Measurements from ENCODE around the gene BMP2K.

The BMP2K gene

DNA sequence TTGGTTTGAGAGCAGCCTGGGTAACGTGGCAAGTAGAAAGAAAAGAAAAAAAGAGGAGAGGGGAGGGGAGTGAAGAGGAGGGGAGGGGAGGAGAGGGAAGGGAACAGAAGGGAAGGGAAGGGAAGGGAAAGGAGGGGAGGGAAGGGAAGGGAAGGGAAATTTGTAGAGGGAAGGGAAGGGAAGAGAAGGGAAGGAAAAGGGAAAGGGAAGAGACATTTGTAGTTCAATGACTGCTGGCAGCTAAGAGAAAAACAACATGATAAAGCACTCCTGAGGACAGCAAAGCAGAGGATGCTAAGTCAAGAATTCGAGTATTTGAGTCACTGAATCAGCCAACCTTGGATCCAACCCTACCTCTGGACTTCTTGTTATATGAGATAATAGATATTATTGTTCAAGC, 38.2 kb upstream of the BMP2K start:
- TF ChIP-seq, protein P1, sequence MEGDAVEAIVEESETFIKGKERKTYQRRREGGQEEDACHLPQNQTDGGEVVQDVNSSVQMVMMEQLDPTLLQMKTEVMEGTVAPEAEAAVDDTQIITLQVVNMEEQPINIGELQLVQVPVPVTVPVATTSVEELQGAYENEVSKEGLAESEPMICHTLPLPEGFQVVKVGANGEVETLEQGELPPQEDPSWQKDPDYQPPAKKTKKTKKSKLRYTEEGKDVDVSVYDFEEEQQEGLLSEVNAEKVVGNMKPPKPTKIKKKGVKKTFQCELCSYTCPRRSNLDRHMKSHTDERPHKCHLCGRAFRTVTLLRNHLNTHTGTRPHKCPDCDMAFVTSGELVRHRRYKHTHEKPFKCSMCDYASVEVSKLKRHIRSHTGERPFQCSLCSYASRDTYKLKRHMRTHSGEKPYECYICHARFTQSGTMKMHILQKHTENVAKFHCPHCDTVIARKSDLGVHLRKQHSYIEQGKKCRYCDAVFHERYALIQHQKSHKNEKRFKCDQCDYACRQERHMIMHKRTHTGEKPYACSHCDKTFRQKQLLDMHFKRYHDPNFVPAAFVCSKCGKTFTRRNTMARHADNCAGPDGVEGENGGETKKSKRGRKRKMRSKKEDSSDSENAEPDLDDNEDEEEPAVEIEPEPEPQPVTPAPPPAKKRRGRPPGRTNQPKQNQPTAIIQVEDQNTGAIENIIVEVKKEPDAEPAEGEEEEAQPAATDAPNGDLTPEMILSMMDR (IDR thresholded peaks at IDR 0.05; ENCODE audit: insufficient read depth, low read depth, low read length, missing control alignments): no peak
- no peak overlapping the region for H3K4me3 ChIP-seq (ENCODE audit: low read length)
- DNase-seq (ENCODE audit: low read depth): no peak

DNA sequence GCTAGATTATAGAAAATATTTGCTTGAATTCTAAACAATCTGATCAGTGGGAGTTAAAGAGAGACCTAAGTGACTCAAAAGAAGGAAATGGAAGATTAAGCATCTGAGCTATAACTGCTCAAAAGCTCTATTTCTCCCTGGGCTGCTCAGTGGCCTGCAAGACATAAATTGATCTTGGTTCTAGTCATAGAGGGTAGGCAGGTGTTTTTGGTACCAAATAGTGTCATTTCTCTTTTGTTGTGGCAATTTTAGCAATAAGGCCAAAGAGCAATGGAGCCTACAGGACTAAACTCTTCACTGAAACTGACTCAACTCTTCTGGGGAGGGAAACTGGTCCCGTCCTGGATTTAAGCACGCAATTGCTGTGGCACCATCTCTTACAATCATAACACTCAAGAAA, 33.9 kb upstream of the BMP2K start:
- no peak for DNase-seq (ENCODE audit: low read depth)
- TF ChIP-seq, protein P1 (IDR thresholded peaks at IDR 0.05; ENCODE audit: insufficient read depth, low read depth, low read length, missing control alignments): no peak
- no peak overlapping the region for H3K4me3 ChIP-seq (ENCODE audit: low read length)

DNA sequence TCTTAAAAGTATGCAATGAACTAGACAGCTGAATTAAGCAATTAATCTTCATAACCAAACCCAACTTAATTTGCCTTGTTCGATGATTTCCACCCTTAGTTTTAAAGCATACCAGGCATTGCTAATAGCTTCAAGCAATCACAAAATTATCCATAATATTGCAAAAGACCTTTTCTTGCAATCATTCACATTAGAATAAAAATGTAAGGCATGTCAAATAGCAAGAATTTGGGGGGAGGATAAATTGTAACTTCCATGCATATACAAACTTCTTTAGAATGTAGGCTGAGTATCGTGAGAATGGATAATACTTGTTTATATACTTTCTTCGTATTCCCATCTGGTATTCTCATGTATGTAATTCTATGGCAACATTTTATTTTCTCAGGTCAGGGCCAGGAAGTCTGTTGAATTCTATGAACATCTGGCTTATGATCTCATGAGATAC, 28.7 kb upstream of the BMP2K start:
- no peak overlapping the region for H3K4me3 ChIP-seq (ENCODE audit: low read length)
- TF ChIP-seq, protein P1 (IDR thresholded peaks at IDR 0.05; ENCODE audit: insufficient read depth, low read depth, low read length, missing control alignments): no peak
- no peak for DNase-seq (ENCODE audit: low read depth)

DNA sequence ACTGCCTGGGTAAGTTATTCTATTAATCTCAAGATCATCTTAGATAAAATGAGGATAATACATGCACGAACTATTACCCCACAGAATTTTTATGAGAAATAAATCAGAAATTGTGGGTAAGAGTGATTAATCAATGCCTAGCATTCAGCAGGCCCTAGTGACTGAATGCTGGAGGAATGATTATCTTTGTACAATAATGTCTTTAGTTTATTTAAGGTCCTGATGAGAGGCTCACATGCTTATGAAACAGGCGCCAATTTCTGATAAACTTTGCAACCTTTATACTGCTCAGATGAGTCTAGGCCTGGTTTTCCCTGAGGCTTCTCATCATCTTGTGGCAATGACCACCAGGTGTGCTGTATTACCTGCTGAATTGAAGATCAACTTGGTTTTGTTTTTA, 27.8 kb upstream of the BMP2K start:
- no peak overlapping the region for H3K4me3 ChIP-seq (ENCODE audit: low read length)
- DNase-seq (ENCODE audit: low read depth): no peak

DNA sequence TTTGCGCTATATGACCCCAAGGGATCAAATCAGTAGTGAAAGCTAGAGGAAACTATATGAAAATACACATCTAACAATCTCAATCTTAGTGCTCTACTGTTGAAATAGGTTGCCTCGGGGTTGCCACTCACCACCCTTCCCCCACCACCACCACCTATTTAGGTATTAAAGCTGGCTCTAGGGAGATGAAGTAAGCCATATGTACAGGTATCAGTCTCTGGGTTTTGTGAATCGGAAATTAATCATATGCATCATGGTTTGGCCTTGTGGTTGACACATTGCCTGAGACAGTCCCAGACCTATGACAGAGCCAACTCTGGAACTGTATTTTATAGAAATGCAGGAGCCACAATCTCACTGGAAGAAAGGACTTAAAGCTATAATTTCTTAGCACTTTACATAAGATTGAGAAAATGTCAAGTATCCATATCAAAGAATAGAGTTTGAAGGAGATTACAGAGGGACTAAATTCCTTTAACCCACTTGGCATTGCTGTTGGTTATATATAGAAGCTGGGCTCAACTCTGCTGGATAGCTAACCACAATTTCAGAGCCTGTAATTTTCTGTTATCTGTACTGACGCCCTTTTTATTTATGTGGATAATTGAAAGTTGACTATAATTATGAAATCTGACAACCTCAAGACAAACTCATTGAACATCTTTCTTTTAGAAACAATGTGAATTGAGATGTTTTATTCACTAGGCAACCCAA, 26.7 kb upstream of the BMP2K start:
- TF ChIP-seq, protein P1 (IDR thresholded peaks at IDR 0.05; ENCODE audit: insufficient read depth, low read depth, low read length, missing control alignments): no peak
- no peak overlapping the region for H3K4me3 ChIP-seq (ENCODE audit: low read length)
- DNase-seq (ENCODE audit: low read depth): no peak

More for the DNA sequence above, 27.8 kb upstream of the BMP2K start:
- TF ChIP-seq, protein P1 (IDR thresholded peaks at IDR 0.05; ENCODE audit: insufficient read depth, low read depth, low read length, missing control alignments): no peak

DNA sequence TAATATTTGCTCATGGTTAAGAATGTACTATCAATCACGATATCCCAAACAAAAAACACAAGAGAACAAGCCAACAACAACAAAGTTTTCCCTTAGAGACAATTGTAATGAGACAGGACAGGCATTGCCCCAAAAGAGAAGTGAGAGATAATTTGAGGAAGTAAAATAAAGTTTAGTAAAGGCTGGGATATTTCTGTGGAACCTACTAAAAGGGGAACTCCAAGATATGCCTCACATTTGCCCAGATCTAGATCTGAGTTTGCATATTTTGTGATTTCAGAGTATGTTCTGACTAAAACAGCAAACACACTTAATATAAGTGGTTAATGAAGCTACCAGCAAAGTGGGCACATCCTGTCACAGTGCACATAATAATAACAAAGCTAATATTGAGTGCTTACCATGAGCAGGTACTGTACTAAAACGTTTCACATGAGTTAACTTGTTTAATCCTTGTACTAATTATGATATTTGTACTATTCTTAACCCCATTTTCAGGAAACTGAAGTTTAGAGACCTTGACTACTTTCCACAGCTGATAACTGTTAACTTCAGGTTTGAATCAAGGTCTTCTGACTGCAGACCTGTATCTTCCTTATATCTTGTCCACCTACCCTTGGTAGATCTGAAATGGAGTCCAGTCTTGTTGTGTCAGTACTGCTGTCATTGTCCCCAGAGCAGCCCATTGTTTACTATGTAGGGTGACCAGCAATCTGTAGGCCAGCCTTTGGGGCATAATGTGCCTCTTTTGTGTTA, 26.0 kb upstream of the BMP2K start:
- no peak overlapping the region for H3K4me3 ChIP-seq (ENCODE audit: low read length)
- TF ChIP-seq, protein P1 (IDR thresholded peaks at IDR 0.05; ENCODE audit: insufficient read depth, low read depth, low read length, missing control alignments): no peak
- no peak for DNase-seq (ENCODE audit: low read depth)
